A549 (cell line): ENCODE measurements around the gene CATSPERE.

ENCODE experiments used
- CBX2 ChIP-seq: fragments of 200-600 bp; sonication (generic); IDR thresholded peaks from 2 replicates; pipeline ENCODE4 v1.6.1; 2016; ENCODE audit warnings: low read depth, mild to moderate bottlenecking, borderline replicate concordance
- CBX8 ChIP-seq: fragments of 200-600 bp; sonication (generic); IDR thresholded peaks from 2 replicates; pipeline ENCODE4 v1.6.1; 2016
- CTCF ChIP-seq: fragments of >200 bp; sonication (Bioruptor Twin); formaldehyde crosslinking; IDR thresholded peaks from 3 replicates; pipeline ENCODE4 v1.5.1; 2016
- E2F6 ChIP-seq: IDR thresholded peaks from 2 replicates; pipeline ENCODE4 v1.6.1; 2012; ENCODE audit warnings: low read depth, borderline replicate concordance
- MAFK ChIP-seq: fragments of 450-650 bp; IDR thresholded peaks from 2 replicates; pipeline ENCODE4 v1.6.1; 2014; ENCODE audit not compliant: partially characterized antibody
- POLR2A ChIP-seq: IDR thresholded peaks from 2 replicates; pipeline ENCODE4 v1.6.1; 2012; ENCODE audit warnings: mild to moderate bottlenecking, low read length
- RAD21 ChIP-seq, 2 experiments: fragments of >200 bp in 1 of 2; sonication (Bioruptor Twin) in 1 of 2; formaldehyde crosslinking in 1 of 2; IDR thresholded peaks in 1 of 2; conservative IDR thresholded peaks in 1 of 2; 2 replicates in 1 of 2; 3 replicates in 1 of 2; pipeline ENCODE4 v1.6.1; 2012 to 2018; ENCODE audit warnings: inconsistent platforms in 1 of 2
- RFX5 ChIP-seq: fragments of 450-650 bp; IDR thresholded peaks from 2 replicates; pipeline ENCODE4 v1.7.1; 2014; ENCODE audit warnings: antibody characterized with exemption, mild to moderate bottlenecking, moderate library complexity
- ZFP36 ChIP-seq: fragments of 450-650 bp; IDR thresholded peaks from 2 replicates; pipeline ENCODE4 v1.6.1; 2014; ENCODE audit warnings: borderline replicate concordance; ENCODE audit not compliant: partially characterized antibody
- TF ChIP-seq, protein P1 (sequence below): fragments of 250-450 bp; sonication (Bioruptor Pico); IDR thresholded peaks from 2 replicates; pipeline ENCODE4 v1.5.0; 2020; ENCODE audit warnings: low read depth, mild to moderate bottlenecking, moderate library complexity

- TF ChIP-seq CTCF = no peak
- no peak for TF ChIP-seq E2F6
- TF ChIP-seq RAD21 (conservative IDR thresholded peaks at IDR 0.05 in 1 of 2, IDR thresholded peaks at IDR 0.05 in 1 of 2) = no peak
- TF ChIP-seq CBX8 = no peak
- no peak for TF ChIP-seq POLR2A
- no peak for TF ChIP-seq CBX2
- no peak for TF ChIP-seq MAFK
- TF ChIP-seq ZFP36 = no peak
- TF ChIP-seq, protein P1, sequence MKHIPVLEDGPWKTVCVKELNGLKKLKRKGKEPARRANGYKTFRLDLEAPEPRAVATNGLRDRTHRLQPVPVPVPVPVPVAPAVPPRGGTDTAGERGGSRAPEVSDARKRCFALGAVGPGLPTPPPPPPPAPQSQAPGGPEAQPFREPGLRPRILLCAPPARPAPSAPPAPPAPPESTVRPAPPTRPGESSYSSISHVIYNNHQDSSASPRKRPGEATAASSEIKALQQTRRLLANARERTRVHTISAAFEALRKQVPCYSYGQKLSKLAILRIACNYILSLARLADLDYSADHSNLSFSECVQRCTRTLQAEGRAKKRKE (CRISPR knock-in tag) = no peak
- no peak for TF ChIP-seq RFX5
Observed at GRCh38 chr1:244662599-244662998, 201.5 kb downstream of the CATSPERE start.
